ENCODE measurements around the gene ISG15.
A peak's percentile ranks its signal among the peaks of the same experiment; 100 is the strongest.

Gene ISG15

DNA sequence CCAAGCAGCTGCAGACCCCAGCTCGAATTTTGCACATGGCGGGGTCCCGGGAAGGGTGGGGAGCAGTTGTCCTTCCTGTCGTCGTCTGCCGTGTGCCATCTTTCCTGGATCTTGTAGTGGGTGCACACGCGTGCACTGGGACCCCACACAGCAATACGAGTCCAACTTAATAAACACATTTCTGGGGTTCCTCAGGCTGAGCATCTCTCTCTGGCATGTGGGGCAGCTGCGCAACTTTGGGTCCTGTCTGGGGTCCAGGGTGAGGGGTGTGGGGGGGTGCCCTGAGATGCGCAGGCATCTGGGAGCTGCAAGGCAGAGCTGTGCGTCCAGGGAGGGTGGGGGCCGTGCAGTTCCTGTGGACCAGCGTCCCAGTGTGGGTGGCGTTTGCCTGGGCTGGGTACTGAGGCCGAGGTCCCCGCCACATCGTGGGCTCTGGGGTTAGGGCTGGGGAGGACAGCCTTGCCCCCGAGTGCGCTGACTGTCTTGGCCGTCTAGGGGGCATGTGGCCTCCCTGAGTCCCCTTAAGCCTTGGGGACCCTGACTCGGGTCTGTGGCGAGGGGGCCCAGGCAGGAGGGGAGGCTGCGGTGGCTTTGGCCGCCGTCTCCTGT is 47.7 kb upstream of the ISG15 start:
- Histone ChIP-seq H4K20me1 (ENCODE audit: low read depth, low read length) (no peaks in the 10 kb centered on the region), H3K27me3 (ENCODE audit: low read length) (no peaks in the 10 kb centered on the region), H3K79me2 (ENCODE audit: insufficient read depth, low read length) (no peaks in the 10 kb centered on the region), H3K9me3 (ENCODE audit: insufficient read depth, low read length) (no peaks in the 10 kb centered on the region), H3K4me2 (ENCODE audit: low read depth, low read length, poor library complexity, severe bottlenecking) (no peak overlapping the region), H3K36me3 (ENCODE audit: low read length) (no peaks in the 10 kb centered on the region), H3K9me2 (replicated peaks; ENCODE audit: insufficient read depth, low read length) (no peaks in the 10 kb centered on the region), H3K9ac (ENCODE audit: low read length) (no peak overlapping the region), H2AFZ (ENCODE audit: low read depth, low read length, severe bottlenecking) (no peak overlapping the region), H3K4me3 (ENCODE audit: insufficient read depth, low read length, poor library complexity, severe bottlenecking) (no peak overlapping the region), H3K27ac (ENCODE audit: low read depth, low read length) (no peak overlapping the region), H3F3A (ENCODE audit: insufficient read depth) (no peaks in the 10 kb centered on the region)
- TF ChIP-seq, protein P1, sequence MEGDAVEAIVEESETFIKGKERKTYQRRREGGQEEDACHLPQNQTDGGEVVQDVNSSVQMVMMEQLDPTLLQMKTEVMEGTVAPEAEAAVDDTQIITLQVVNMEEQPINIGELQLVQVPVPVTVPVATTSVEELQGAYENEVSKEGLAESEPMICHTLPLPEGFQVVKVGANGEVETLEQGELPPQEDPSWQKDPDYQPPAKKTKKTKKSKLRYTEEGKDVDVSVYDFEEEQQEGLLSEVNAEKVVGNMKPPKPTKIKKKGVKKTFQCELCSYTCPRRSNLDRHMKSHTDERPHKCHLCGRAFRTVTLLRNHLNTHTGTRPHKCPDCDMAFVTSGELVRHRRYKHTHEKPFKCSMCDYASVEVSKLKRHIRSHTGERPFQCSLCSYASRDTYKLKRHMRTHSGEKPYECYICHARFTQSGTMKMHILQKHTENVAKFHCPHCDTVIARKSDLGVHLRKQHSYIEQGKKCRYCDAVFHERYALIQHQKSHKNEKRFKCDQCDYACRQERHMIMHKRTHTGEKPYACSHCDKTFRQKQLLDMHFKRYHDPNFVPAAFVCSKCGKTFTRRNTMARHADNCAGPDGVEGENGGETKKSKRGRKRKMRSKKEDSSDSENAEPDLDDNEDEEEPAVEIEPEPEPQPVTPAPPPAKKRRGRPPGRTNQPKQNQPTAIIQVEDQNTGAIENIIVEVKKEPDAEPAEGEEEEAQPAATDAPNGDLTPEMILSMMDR (IDR thresholded peaks at IDR 0.05; ENCODE audit: insufficient read depth, low read length, poor library complexity, severe bottlenecking), result no peak
- no peak for TF ChIP-seq EZH2phosphoT487 (conservative IDR thresholded peaks at IDR 0.05; ENCODE audit: low read length)

DNA sequence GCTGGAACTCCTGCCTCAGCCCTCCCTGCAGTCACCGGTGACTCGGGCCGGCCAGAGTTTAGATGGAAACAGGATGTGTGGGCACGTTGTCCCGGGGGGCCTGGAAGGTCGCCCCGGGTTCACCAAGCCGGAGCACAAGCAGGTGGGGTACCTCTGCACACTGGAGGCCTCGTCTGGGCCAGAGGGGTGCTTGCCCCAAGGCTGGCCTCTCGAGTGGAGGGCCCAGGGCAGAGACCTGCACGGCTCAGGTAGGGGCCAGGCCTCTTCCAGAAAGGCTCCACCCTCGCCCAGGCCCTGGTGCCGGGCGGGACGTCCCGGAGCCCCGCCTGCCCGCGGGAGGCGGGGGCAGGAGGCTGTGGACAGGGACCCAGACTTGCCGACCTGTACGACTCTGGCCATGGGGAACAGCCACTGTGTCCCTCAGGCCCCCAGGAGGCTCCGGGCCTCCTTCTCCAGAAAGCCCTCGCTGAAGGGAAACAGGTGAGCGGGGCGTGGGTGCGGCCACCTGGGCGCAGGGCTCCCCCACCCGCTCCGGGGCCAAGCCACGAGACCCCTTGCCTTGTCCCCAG is 47.1 kb upstream of the ISG15 start, which contains the start of gene PLEKHN1:
Gene PLEKHN1 (plus strand): TSS at position 348 of the 569 bp plus-strand sequence. CDS start 50 bp downstream, at position 398.
- no peaks in the 10 kb centered on the region for H3K36me3 ChIP-seq (ENCODE audit: low read length)
- no peak within 1 kb of the TSS for H3K27ac ChIP-seq (ENCODE audit: low read depth, low read length)
- H2AFZ ChIP-seq (ENCODE audit: low read depth, low read length, severe bottlenecking), result no peak within 1 kb of the TSS

DNA sequence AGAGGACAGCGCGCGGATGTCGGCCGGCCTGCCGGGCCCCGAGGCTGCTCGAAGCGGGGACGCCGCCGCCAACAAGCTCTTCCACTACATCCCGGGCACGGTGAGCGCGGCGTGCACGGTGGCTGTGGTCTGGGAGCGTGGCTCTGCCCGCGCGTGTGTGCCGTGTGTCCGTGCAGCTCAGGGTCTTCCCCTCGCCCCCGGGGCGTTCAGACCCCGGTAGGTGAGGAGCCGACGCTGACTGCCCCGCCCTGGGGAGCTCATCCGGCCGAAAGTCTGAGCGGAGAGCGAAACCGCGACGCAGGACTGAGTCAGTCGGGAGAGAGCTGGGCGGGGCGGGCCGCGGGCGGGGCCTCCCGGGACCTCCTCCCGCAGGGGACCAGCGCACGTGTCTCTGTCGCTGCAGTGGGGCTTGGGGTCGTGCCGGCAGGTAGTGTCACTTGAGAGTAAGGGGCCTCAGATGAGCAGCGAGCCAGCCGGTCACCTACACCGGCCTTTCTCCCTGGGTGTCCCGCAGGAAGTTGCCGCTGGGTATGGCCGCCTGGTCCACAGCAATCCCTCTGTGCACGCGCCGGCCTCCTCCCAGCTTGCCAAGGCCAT is 46.5 kb upstream of the ISG15 start:
- H3K4me2 ChIP-seq (ENCODE audit: low read depth, low read length, poor library complexity, severe bottlenecking), result peak overlapping the region; percentile 52
- H3F3A ChIP-seq (ENCODE audit: insufficient read depth), result no peaks in the 10 kb centered on the region
- no peaks in the 10 kb centered on the region for H3K9me3 ChIP-seq (ENCODE audit: insufficient read depth, low read length)
- H2AFZ ChIP-seq (ENCODE audit: low read depth, low read length, severe bottlenecking), result no peak overlapping the region
- H4K20me1 ChIP-seq (ENCODE audit: low read depth, low read length), result no peaks in the 10 kb centered on the region
- H3K27me3 ChIP-seq (ENCODE audit: low read length), result no peaks in the 10 kb centered on the region
- H3K4me3 ChIP-seq (ENCODE audit: insufficient read depth, low read length, poor library complexity, severe bottlenecking), result peak overlapping the region; percentile 39
- no peaks in the 10 kb centered on the region for H3K36me3 ChIP-seq (ENCODE audit: low read length)
- H3K9ac ChIP-seq (ENCODE audit: low read length), result 0 out of 2 replicates have a peak overlapping the region, but pooled peaks have one; percentile 1
- H3K27ac ChIP-seq (ENCODE audit: low read depth, low read length), result no peak overlapping the region
- TF ChIP-seq, protein P1 (IDR thresholded peaks at IDR 0.05; ENCODE audit: insufficient read depth, low read length, poor library complexity, severe bottlenecking), result no peak
- TF ChIP-seq EZH2phosphoT487 (conservative IDR thresholded peaks at IDR 0.05; ENCODE audit: low read length), result no peak
- H3K9me2 ChIP-seq (replicated peaks; ENCODE audit: insufficient read depth, low read length), result no peaks in the 10 kb centered on the region
- no peaks in the 10 kb centered on the region for H3K79me2 ChIP-seq (ENCODE audit: insufficient read depth, low read length)

More for the DNA sequence above, 47.1 kb upstream of the ISG15 start, which contains the start of gene PLEKHN1:
- Histone ChIP-seq H3K9me2 (replicated peaks; ENCODE audit: insufficient read depth, low read length) (no peaks in the 10 kb centered on the region), H3K4me2 (ENCODE audit: low read depth, low read length, poor library complexity, severe bottlenecking) (peak within 1 kb of the TSS; percentile 52), H3K27me3 (ENCODE audit: low read length) (no peaks in the 10 kb centered on the region), H3K79me2 (ENCODE audit: insufficient read depth, low read length) (no peaks in the 10 kb centered on the region), H3K9ac (ENCODE audit: low read length) (0 out of 2 replicates have a peak within 1 kb of the TSS, but pooled peaks have one; percentile 1), H3F3A (ENCODE audit: insufficient read depth) (no peaks in the 10 kb centered on the region), H3K9me3 (ENCODE audit: insufficient read depth, low read length) (no peaks in the 10 kb centered on the region), H3K4me3 (ENCODE audit: insufficient read depth, low read length, poor library complexity, severe bottlenecking) (peak within 1 kb of the TSS; percentile 39), H4K20me1 (ENCODE audit: low read depth, low read length) (no peaks in the 10 kb centered on the region)
- TF ChIP-seq EZH2phosphoT487 (conservative IDR thresholded peaks at IDR 0.05; ENCODE audit: low read length), result no peak
- TF ChIP-seq, protein P1 (IDR thresholded peaks at IDR 0.05; ENCODE audit: insufficient read depth, low read length, poor library complexity, severe bottlenecking), result no peak

Measured in SU-DHL-6 (cell line).